ACC112 (cell line): ENCODE results near the gene GBA2.

ENCODE experiments used
- H2AFZ ChIP-seq: fragments of 200-600 bp; sonication (generic); one replicate; pipeline ENCODE4 v1.6.0; 2017; ENCODE audit warnings: antibody characterized with exemption, low read length; ENCODE audit not compliant: unreplicated experiment
- H3K27ac ChIP-seq: fragments of 200-600 bp; sonication (generic); 2 replicates; pipeline ENCODE4 v1.5.1; 2014; ENCODE audit warnings: low read depth, mild to moderate bottlenecking, antibody characterized with exemption, low read length, moderate library complexity
- H3K27me3 ChIP-seq: fragments of 200-600 bp; sonication (generic); 2 replicates; pipeline ENCODE4 v1.6.1; 2014; ENCODE audit warnings: mild to moderate bottlenecking, antibody characterized with exemption, low read length, moderate library complexity, mixed read lengths; ENCODE audit not compliant: insufficient read depth
- H3K36me3 ChIP-seq: fragments of 200-600 bp; sonication (generic); 2 replicates; pipeline ENCODE4 v1.6.1; 2016; ENCODE audit warnings: mild to moderate bottlenecking, antibody characterized with exemption, low read length, moderate library complexity, mixed read lengths; ENCODE audit not compliant: insufficient read depth
- H3K4me1 ChIP-seq: fragments of 200-600 bp; sonication (generic); one replicate; pipeline ENCODE4 v1.6.1; 2016; ENCODE audit warnings: low read length, mixed read lengths; ENCODE audit not compliant: insufficient read depth, unreplicated experiment, control insufficient read depth
- H3K4me3 ChIP-seq: fragments of 200-600 bp; sonication (generic); 2 replicates; pipeline ENCODE4 v1.5.1; 2014; ENCODE audit warnings: mild to moderate bottlenecking, low read depth, low read length
- H3K79me2 ChIP-seq: fragments of 200-600 bp; sonication (generic); one replicate; pipeline ENCODE4 v1.6.0; 2016; ENCODE audit warnings: low read length; ENCODE audit not compliant: control insufficient read depth, unreplicated experiment, insufficient read depth

The GBA2 gene

GRCh38 chr9:35748858-35749514 lies at the start of gene GBA2, which contains the start of gene RGP1:
TSS of gene GBA2 (minus strand) at chr9:35749228. CDS start at chr9:35748704, 524 bp downstream.
TSS of gene RGP1 (plus strand) at chr9:35749287. CDS start at chr9:35749756, 469 bp downstream.
- Histone ChIP-seq H3K79me2 (peaks cover 41% of the 10 kb centered on the region), H3K4me1 (peaks cover 16% of the 10 kb centered on the region), H3K27me3 (no peaks in the 10 kb centered on the region), H3K36me3 (peaks cover 11% of the 10 kb centered on the region; the same call in 1 of the 2 replicates), H3K4me3 (peak within 1 kb of the TSS; percentile 85), H3K27ac (peak within 1 kb of the TSS; percentile 71; the same call in 1 of the 2 replicates), H2AFZ (peak within 1 kb of the TSS; percentile 80)

- Histone ChIP-seq H3K4me1 (peaks cover 48% of the 10 kb centered on the region), H3K27ac (0 out of 2 replicates have a peak overlapping the region, but pooled peaks have one; percentile 15), H2AFZ (no peak overlapping the region), H3K36me3 (no peaks in the 10 kb centered on the region), H3K4me3 (no peak overlapping the region), H3K27me3 (no peaks in the 10 kb centered on the region), H3K79me2 (peaks cover 33% of the 10 kb centered on the region)
Measured at GRCh38 chr9:35797311-35798109, 48.5 kb upstream of the GBA2 start.

- no peaks in the 10 kb centered on the region for H3K27me3 ChIP-seq
- peak overlapping the region; percentile 78; the same call in 1 of the 2 replicates for H3K4me3 ChIP-seq
- H3K4me1 ChIP-seq: peaks cover 55% of the 10 kb centered on the region
- H3K79me2 ChIP-seq: peaks cover 40% of the 10 kb centered on the region
- H3K36me3 ChIP-seq: no peaks in the 10 kb centered on the region
- no peak overlapping the region for H2AFZ ChIP-seq
- H3K27ac ChIP-seq: no peak overlapping the region
Measured at GRCh38 chr9:35795695-35796094, 46.7 kb upstream of the GBA2 start.

GRCh38 chr9:35793461-35793860 lies 44.4 kb upstream of the GBA2 start:
- H3K4me3 ChIP-seq: peak overlapping the region; percentile 78
- H3K79me2 ChIP-seq: peaks cover 40% of the 10 kb centered on the region

GRCh38 chr9:35792826-35793225 lies 43.8 kb upstream of the GBA2 start:
- Histone ChIP-seq H3K4me3 (peak overlapping the region; percentile 78), H3K27ac (no peak overlapping the region), H2AFZ (no peak overlapping the region), H3K27me3 (no peaks in the 10 kb centered on the region), H3K36me3 (no peaks in the 10 kb centered on the region), H3K4me1 (peaks cover 51% of the 10 kb centered on the region), H3K79me2 (peaks cover 40% of the 10 kb centered on the region)

More at GRCh38 chr9:35793461-35793860, 44.4 kb upstream of the GBA2 start:
- H3K36me3 ChIP-seq: no peaks in the 10 kb centered on the region
- H2AFZ ChIP-seq: no peak overlapping the region
- no peaks in the 10 kb centered on the region for H3K27me3 ChIP-seq
- peaks cover 58% of the 10 kb centered on the region for H3K4me1 ChIP-seq
- H3K27ac ChIP-seq: no peak overlapping the region

- no peaks in the 10 kb centered on the region for H3K36me3 ChIP-seq
- H3K4me3 ChIP-seq: peak overlapping the region; percentile 78
- H3K27ac ChIP-seq: no peak overlapping the region
- H3K79me2 ChIP-seq: peaks cover 37% of the 10 kb centered on the region
- H3K27me3 ChIP-seq: no peaks in the 10 kb centered on the region
- H3K4me1 ChIP-seq: peaks cover 45% of the 10 kb centered on the region
- no peak overlapping the region for H2AFZ ChIP-seq
Measured at GRCh38 chr9:35792024-35792813, 43.2 kb upstream of the GBA2 start.

GRCh38 chr9:35791297-35791921 lies 42.4 kb upstream of the GBA2 start, which contains the start of gene NPR2:
TSS of gene NPR2 (plus strand) at chr9:35791591. CDS start at chr9:35792409, 818 bp downstream.
- H3K36me3 ChIP-seq: no peaks in the 10 kb centered on the region
- peak within 1 kb of the TSS; percentile 78 for H3K4me3 ChIP-seq
- no peaks in the 10 kb centered on the region for H3K27me3 ChIP-seq
- H3K79me2 ChIP-seq: peaks cover 30% of the 10 kb centered on the region
- H3K4me1 ChIP-seq: peaks cover 43% of the 10 kb centered on the region
- no peak within 1 kb of the TSS for H3K27ac ChIP-seq
- peak within 1 kb of the TSS; percentile 70 for H2AFZ ChIP-seq

- Histone ChIP-seq H3K4me1 (peaks cover 40% of the 10 kb centered on the region), H3K36me3 (no peaks in the 10 kb centered on the region), H3K27me3 (no peaks in the 10 kb centered on the region), H3K4me3 (peak overlapping the region; percentile 49), H2AFZ (peak overlapping the region; percentile 70), H3K27ac (no peak overlapping the region), H3K79me2 (peaks cover 30% of the 10 kb centered on the region)
Measured at GRCh38 chr9:35790385-35791296, 41.6 kb upstream of the GBA2 start.

- Histone ChIP-seq H3K4me3 (no peak overlapping the region), H3K79me2 (peaks cover 30% of the 10 kb centered on the region), H2AFZ (no peak overlapping the region), H3K27ac (no peak overlapping the region), H3K27me3 (no peaks in the 10 kb centered on the region), H3K36me3 (no peaks in the 10 kb centered on the region), H3K4me1 (peaks cover 33% of the 10 kb centered on the region)
Measured at GRCh38 chr9:35790025-35790384, 41.0 kb upstream of the GBA2 start.
